GM12865 (cell line): ENCODE data around the gene RANBP9.

Experiments used
- DNase-seq: peaks from one replicate; pipeline ENCODE4 v3.0.0; 2010; ENCODE audit warnings: low read depth
- H3K4me3 ChIP-seq: 2 replicates; pipeline ENCODE4 v1.5.1; 2011; ENCODE audit warnings: mild to moderate bottlenecking, low read depth, low read length, control low read depth
- CTCF ChIP-seq: IDR thresholded peaks from 2 replicates; pipeline ENCODE4 v1.5.1; 2011; ENCODE audit warnings: low read length, control low read depth, low read depth, inconsistent platforms; ENCODE audit not compliant: insufficient read depth; ENCODE audit errors: missing control alignments

The RANBP9 gene

GRCh38 chr6:13711324-13711732 lies 307 bp downstream of the RANBP9 start:
- peak; percentile 20 for TF ChIP-seq CTCF
- DNase-seq = peak; percentile 89
- peak overlapping the region; percentile 40 for H3K4me3 ChIP-seq

GRCh38 chr6:13710552-13711323 lies 897 bp downstream of the RANBP9 start:
- peak; percentile 55 for DNase-seq
- TF ChIP-seq CTCF = no peak
- H3K4me3 ChIP-seq = peak overlapping the region; percentile 71

GRCh38 chr6:13709689-13710551 lies 1.7 kb downstream of the RANBP9 start:
- peak overlapping the region; percentile 71 for H3K4me3 ChIP-seq
- TF ChIP-seq CTCF = no peak
- peak; percentile 46 for DNase-seq

- no peak for TF ChIP-seq CTCF
- peak; percentile 24 for DNase-seq
- H3K4me3 ChIP-seq = peak overlapping the region; percentile 71
Observed at GRCh38 chr6:13708736-13709135, 2.9 kb downstream of the RANBP9 start.

- H3K4me3 ChIP-seq = no peak overlapping the region
- no peak for DNase-seq
- no peak for TF ChIP-seq CTCF
Observed at GRCh38 chr6:13703496-13703895, 8.1 kb downstream of the RANBP9 start.

- H3K4me3 ChIP-seq = no peak overlapping the region
- TF ChIP-seq CTCF = no peak
- no peak for DNase-seq
Observed at GRCh38 chr6:13702809-13703302, 8.8 kb downstream of the RANBP9 start.
